Measurements from ENCODE around the gene ADORA2A. TPM values are rescaled to one million over a fixed set of nuclear protein-coding genes. Genes with fewer than 3 reads are reported as not detected.

The ADORA2A gene
- total and polyA plus RNA-seq, 10 of the 15 experiments (the other 5 are each of a cell fraction or from before 2014, with no cell fraction given): 0.69 to 31.2 (median 18.3) TPM

DNA sequence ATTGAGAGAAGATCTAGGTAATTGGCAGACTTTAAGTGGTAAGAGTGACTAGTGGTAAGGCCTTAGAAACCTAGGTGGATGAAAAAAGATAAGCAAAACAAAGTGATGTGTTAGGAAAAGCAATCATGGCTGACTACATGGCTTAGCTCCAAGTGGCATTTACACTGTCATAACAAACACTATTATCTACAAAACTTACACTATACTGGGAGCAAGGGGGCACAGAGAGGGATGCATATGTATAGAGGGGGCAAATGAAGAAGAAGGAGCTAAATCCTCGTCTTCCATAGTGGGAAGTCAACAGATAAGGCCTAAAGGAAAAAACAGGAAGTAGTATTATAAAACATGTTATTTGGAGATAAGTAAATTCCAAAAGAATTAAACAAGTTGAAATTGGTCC, 32.5 kb downstream of the ADORA2A start:
- RAD21 ChIA-PET (ENCODE audit: unreplicated experiment): interaction anchor here (2.6 kb wide), 1 partner anchor 25 kb away, joined by 13 read pairs; no protein-coding TSS in a partner anchor
- no peak for FAIRE-seq
- no peaks in the 10 kb centered on the region for H3K9me3 ChIP-seq (replicated peaks; ENCODE audit: control insufficient read depth, insufficient read depth, low read length)

More for the DNA sequence above, 32.5 kb downstream of the ADORA2A start:
- H4K20me1 ChIP-seq (ENCODE audit: control insufficient read depth, insufficient read depth): no peaks in the 10 kb centered on the region
- in situ Hi-C loops (cut with MboI): no loop called here
- BruUV-seq (replicated peaks): no TSS peak
- 100% methylated on average over 1 of the region's 1 CpG for WGBS (ENCODE audit: insufficient coverage, insufficient replicate concordance, low lambda C conversion rate, missing lambda C conversion rate)
- no peak overlapping the region for H3K4me3 ChIP-seq
- no peaks in the 10 kb centered on the region for H3K36me3 ChIP-seq (ENCODE audit: control insufficient read depth in 2 of 2, insufficient read depth in 2 of 2, low read length in 1 of 2)
- H3K9ac ChIP-seq (ENCODE audit: control insufficient read depth, insufficient read depth, low read length): no peak overlapping the region
- DNase-seq (ENCODE audit: low read depth, low spot score) (no peak), ATAC-seq (no peak)
- SMC1A ChIA-PET (ENCODE audit: uncharacterized antibody, unreplicated experiment): interaction anchor here (0.5 to 1.9 kb wide), 8 partner anchors 17 to 50 kb away, joined by 3 to 10 read pairs (median 4); no protein-coding TSS in a partner anchor
- H3K4me2 ChIP-seq (ENCODE audit: control insufficient read depth, insufficient read depth): no peak overlapping the region
- POLR2A ChIA-PET: interaction anchor here (1.2 to 1.5 kb wide), 2 partner anchors 25 to 43 kb away, joined by 4 to 5 read pairs; no protein-coding TSS in a partner anchor
- no peak overlapping the region for H3K27ac ChIP-seq (ENCODE audit: control insufficient read depth, insufficient read depth)
- CTCF ChIA-PET: interaction anchor here (1.1 to 2.4 kb wide), 6 partner anchors 22 to 47 kb away, joined by 3 to 10 read pairs (median 4); no protein-coding TSS in a partner anchor
- intact Hi-C loops (cut with micrococcal nuclease; ENCODE audit: unreplicated experiment): no loop called here
- peaks cover 7% of the 10 kb centered on the region for H3K4me1 ChIP-seq (ENCODE audit: control insufficient read depth, insufficient read depth, low read length)
- no peaks in the 10 kb centered on the region for H3K27me3 ChIP-seq (replicated peaks in 1 of 2; ENCODE audit: control insufficient read depth in 2 of 2, insufficient read depth in 2 of 2, low read length in 1 of 2)
- TF ChIP-seq, protein P1, sequence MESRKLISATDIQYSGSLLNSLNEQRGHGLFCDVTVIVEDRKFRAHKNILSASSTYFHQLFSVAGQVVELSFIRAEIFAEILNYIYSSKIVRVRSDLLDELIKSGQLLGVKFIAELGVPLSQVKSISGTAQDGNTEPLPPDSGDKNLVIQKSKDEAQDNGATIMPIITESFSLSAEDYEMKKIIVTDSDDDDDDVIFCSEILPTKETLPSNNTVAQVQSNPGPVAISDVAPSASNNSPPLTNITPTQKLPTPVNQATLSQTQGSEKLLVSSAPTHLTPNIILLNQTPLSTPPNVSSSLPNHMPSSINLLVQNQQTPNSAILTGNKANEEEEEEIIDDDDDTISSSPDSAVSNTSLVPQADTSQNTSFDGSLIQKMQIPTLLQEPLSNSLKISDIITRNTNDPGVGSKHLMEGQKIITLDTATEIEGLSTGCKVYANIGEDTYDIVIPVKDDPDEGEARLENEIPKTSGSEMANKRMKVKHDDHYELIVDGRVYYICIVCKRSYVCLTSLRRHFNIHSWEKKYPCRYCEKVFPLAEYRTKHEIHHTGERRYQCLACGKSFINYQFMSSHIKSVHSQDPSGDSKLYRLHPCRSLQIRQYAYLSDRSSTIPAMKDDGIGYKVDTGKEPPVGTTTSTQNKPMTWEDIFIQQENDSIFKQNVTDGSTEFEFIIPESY (IDR thresholded peaks at IDR 0.05): no peak
- TF ChIP-seq RBBP5 (conservative IDR thresholded peaks at IDR 0.05) (no peak), SREBF2 (IDR thresholded peaks at IDR 0.05; ENCODE audit: low read length) (no peak), TBL1XR1 (IDR thresholded peaks at IDR 0.05; ENCODE audit: low read depth, low read length) (no peak), NFXL1 (IDR thresholded peaks at IDR 0.05; ENCODE audit: borderline replicate concordance) (no peak), CBX5 (IDR thresholded peaks at IDR 0.05; ENCODE audit: low read depth) (no peak)
- TF ChIP-seq, protein P2, sequence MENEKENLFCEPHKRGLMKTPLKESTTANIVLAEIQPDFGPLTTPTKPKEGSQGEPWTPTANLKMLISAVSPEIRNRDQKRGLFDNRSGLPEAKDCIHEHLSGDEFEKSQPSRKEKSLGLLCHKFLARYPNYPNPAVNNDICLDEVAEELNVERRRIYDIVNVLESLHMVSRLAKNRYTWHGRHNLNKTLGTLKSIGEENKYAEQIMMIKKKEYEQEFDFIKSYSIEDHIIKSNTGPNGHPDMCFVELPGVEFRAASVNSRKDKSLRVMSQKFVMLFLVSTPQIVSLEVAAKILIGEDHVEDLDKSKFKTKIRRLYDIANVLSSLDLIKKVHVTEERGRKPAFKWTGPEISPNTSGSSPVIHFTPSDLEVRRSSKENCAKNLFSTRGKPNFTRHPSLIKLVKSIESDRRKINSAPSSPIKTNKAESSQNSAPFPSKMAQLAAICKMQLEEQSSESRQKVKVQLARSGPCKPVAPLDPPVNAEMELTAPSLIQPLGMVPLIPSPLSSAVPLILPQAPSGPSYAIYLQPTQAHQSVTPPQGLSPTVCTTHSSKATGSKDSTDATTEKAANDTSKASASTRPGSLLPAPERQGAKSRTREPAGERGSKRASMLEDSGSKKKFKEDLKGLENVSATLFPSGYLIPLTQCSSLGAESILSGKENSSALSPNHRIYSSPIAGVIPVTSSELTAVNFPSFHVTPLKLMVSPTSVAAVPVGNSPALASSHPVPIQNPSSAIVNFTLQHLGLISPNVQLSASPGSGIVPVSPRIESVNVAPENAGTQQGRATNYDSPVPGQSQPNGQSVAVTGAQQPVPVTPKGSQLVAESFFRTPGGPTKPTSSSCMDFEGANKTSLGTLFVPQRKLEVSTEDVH (IDR thresholded peaks at IDR 0.05; ENCODE audit: low read depth, partially characterized antibody): no peak
- TF ChIP-seq, protein P3, sequence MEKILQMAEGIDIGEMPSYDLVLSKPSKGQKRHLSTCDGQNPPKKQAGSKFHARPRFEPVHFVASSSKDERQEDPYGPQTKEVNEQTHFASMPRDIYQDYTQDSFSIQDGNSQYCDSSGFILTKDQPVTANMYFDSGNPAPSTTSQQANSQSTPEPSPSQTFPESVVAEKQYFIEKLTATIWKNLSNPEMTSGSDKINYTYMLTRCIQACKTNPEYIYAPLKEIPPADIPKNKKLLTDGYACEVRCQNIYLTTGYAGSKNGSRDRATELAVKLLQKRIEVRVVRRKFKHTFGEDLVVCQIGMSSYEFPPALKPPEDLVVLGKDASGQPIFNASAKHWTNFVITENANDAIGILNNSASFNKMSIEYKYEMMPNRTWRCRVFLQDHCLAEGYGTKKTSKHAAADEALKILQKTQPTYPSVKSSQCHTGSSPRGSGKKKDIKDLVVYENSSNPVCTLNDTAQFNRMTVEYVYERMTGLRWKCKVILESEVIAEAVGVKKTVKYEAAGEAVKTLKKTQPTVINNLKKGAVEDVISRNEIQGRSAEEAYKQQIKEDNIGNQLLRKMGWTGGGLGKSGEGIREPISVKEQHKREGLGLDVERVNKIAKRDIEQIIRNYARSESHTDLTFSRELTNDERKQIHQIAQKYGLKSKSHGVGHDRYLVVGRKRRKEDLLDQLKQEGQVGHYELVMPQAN (conservative IDR thresholded peaks at IDR 0.05): no peak
- no peaks in the 10 kb centered on the region for H3K79me2 ChIP-seq (ENCODE audit: control insufficient read depth, insufficient read depth, low read length)
- peak overlapping the region; percentile 66 for H2AFZ ChIP-seq (ENCODE audit: control insufficient read depth, low read depth, low read length)
